H1 (cell line): ENCODE data around the gene NCKAP1. TPM values are rescaled to one million over a fixed set of nuclear protein-coding genes. Genes with fewer than 3 reads are reported as not detected.

Source experiments
- CTCF ChIA-PET: fragments of 300-600 bp; sonication (Branson Sonifier 250); formaldehyde crosslinking; loops from one replicate; lab custom pipeline; 2021; ENCODE audit not compliant: partially characterized antibody; lab: Charles Lee
- POLR2A ChIA-PET: fragments of 300-600 bp; sonication (Branson Sonifier 250); formaldehyde crosslinking; loops from one replicate; lab custom pipeline; 2021; ENCODE audit warnings: inconsistent platforms; ENCODE audit not compliant: partially characterized antibody; lab: Charles Lee
- DNase-seq, 2 experiments: peaks; one replicate each; pipeline versions ENCODE4 v3.0.0 to v3.0.0-alpha.2; 2010 to 2022; ENCODE audit warnings: low spot score in 2 of 2, low read depth in 1 of 2, mixed read lengths in 1 of 2
- FAIRE-seq: peaks from 2 replicates; lab custom pipeline; 2011; peaks lifted over from hg19 to GRCh38; lab: Jason Lieb, UNC
- H2AFZ ChIP-seq: 2 replicates; pipeline ENCODE4 v1.8.1; 2012; ENCODE audit warnings: low read length, inconsistent platforms
- H2AK5ac ChIP-seq: 2 replicates; pipeline ENCODE4 v1.6.1; 2013; ENCODE audit warnings: low read depth, low read length
- H2BK120ac ChIP-seq: replicated peaks from 2 replicates; pipeline ENCODE3; 2013; ENCODE audit warnings: low read depth, low read length, inconsistent platforms
- H2BK12ac ChIP-seq: 2 replicates; pipeline ENCODE4 v1.6.1; 2013; ENCODE audit warnings: low read depth, low read length
- H2BK15ac ChIP-seq: 2 replicates; pipeline ENCODE4 v1.6.1; 2013; ENCODE audit warnings: low read length
- H2BK20ac ChIP-seq: 2 replicates; pipeline ENCODE4 v1.6.1; 2013; ENCODE audit warnings: low read length
- H2BK5ac ChIP-seq: 2 replicates; pipeline ENCODE4 v1.6.1; 2013; ENCODE audit warnings: low read depth, low read length
- H3K14ac ChIP-seq: 2 replicates; pipeline ENCODE4 v1.6.1; 2013; ENCODE audit warnings: inconsistent platforms; ENCODE audit not compliant: insufficient read length
- H3K18ac ChIP-seq: 2 replicates; pipeline ENCODE4 v1.6.1; 2013; ENCODE audit warnings: low read length; ENCODE audit errors: extremely low read depth
- H3K23ac ChIP-seq: 2 replicates; pipeline ENCODE4 v1.6.1; 2013; ENCODE audit warnings: inconsistent platforms; ENCODE audit not compliant: insufficient read length
- H3K23me2 ChIP-seq: 2 replicates; pipeline ENCODE4 v1.6.1; 2013; ENCODE audit warnings: low read depth, low read length
- H3K27ac ChIP-seq: 2 replicates; pipeline ENCODE4 v1.6.1; 2011; ENCODE audit warnings: low read depth, low read length, inconsistent platforms
- H3K27me3 ChIP-seq, 4 experiments: replicated peaks in 1 of 4; 1 replicate in 1 of 4; 2 replicates in 3 of 4; pipeline versions ENCODE4 v1.6.1 to v1.8.1; 2011 to 2013; ENCODE audit warnings: low read length in 3 of 4, mild to moderate bottlenecking in 3 of 4, inconsistent platforms in 2 of 4, mixed read lengths in 2 of 4, moderate library complexity in 1 of 4; ENCODE audit not compliant: control insufficient read depth in 3 of 4, insufficient read depth in 3 of 4; ENCODE audit errors: extremely low read depth in 1 of 4
- H3K36me3 ChIP-seq, 4 experiments: 2 replicates each; pipeline versions ENCODE4 v1.6.1 to v1.8.1; 2011 to 2013; ENCODE audit warnings: mild to moderate bottlenecking in 4 of 4, low read length in 3 of 4, moderate library complexity in 2 of 4, control low read depth in 1 of 4, inconsistent platforms in 1 of 4; ENCODE audit not compliant: insufficient read depth in 4 of 4, control insufficient read depth in 2 of 4
- H3K4ac ChIP-seq: replicated peaks from 2 replicates; pipeline ENCODE3; 2013; ENCODE audit warnings: low read length, low read depth, mixed read lengths, inconsistent platforms; ENCODE audit not compliant: insufficient read length
- H3K4me1 ChIP-seq, 4 experiments: replicated peaks in 1 of 4; 1 replicate in 1 of 4; 2 replicates in 3 of 4; pipeline versions ENCODE4 v1.6.1 to v1.8.1; 2011 to 2013; ENCODE audit warnings: low read length in 3 of 4, inconsistent platforms in 2 of 4, mixed read lengths in 1 of 4; ENCODE audit not compliant: insufficient read depth in 4 of 4, control insufficient read depth in 3 of 4
- H3K4me2 ChIP-seq, 2 experiments: 2 replicates each; pipeline versions ENCODE4 v1.6.1 to v1.8.1; 2011 to 2013; ENCODE audit warnings: low read depth in 2 of 2, low read length in 2 of 2, control low read depth in 1 of 2, inconsistent platforms in 1 of 2, mild to moderate bottlenecking in 1 of 2; ENCODE audit not compliant: insufficient read depth in 1 of 2
- H3K4me3 ChIP-seq, 4 experiments: fragments of 200-600, 300-600 bp in 1 of 4; sonication (generic), shearing (Covaris generic), sonication (Bioruptor Twin) in 1 of 4; 2 replicates each; pipeline versions ENCODE4 v1.5.1 to v1.8.1; 2011 to 2016; ENCODE audit warnings: low read length in 4 of 4, low read depth in 3 of 4, control low read depth in 2 of 4, inconsistent platforms in 2 of 4, mild to moderate bottlenecking in 2 of 4, mixed read lengths in 1 of 4, moderate library complexity in 1 of 4; ENCODE audit not compliant: insufficient read depth in 2 of 4; ENCODE audit errors: extremely low read depth in 1 of 4
- H3K56ac ChIP-seq: replicated peaks from 2 replicates; pipeline ENCODE3; 2013; ENCODE audit warnings: low read depth, mild to moderate bottlenecking, mixed read lengths, low read length, inconsistent platforms; ENCODE audit not compliant: insufficient read length
- H3K79me1 ChIP-seq: 2 replicates; pipeline ENCODE4 v1.6.1; 2013; ENCODE audit warnings: low read depth, low read length, control low read depth
- H3K79me2 ChIP-seq, 2 experiments: 2 replicates each; pipeline versions ENCODE4 v1.6.1 to v1.8.1; 2012 to 2013; ENCODE audit warnings: low read length in 2 of 2, mild to moderate bottlenecking in 2 of 2, inconsistent platforms in 1 of 2; ENCODE audit not compliant: insufficient read depth in 2 of 2, control insufficient read depth in 1 of 2
- H3K9ac ChIP-seq, 4 experiments: replicated peaks in 1 of 4; 1 replicate in 1 of 4; 2 replicates in 3 of 4; pipeline versions ENCODE4 v1.6.1 to v1.8.1; 2011 to 2013; ENCODE audit warnings: low read depth in 3 of 4, low read length in 3 of 4, control low read depth in 2 of 4, mild to moderate bottlenecking in 2 of 4, moderate library complexity in 2 of 4, inconsistent platforms in 1 of 4; ENCODE audit errors: extremely low read depth in 1 of 4
- H3K9me3 ChIP-seq, 2 experiments: 2 replicates each; pipeline versions ENCODE4 v1.6.1 to v1.8.1; 2012 to 2013; ENCODE audit warnings: mild to moderate bottlenecking in 2 of 2, moderate library complexity in 2 of 2, control low read depth in 1 of 2, inconsistent platforms in 1 of 2, low read depth in 1 of 2, low read length in 1 of 2, mixed read lengths in 1 of 2; ENCODE audit not compliant: insufficient read depth in 2 of 2
- H4K20me1 ChIP-seq, 2 experiments: replicated peaks in 1 of 2; 2 replicates each; pipeline versions ENCODE3 to v1.8.1; 2011 to 2013; ENCODE audit warnings: inconsistent platforms in 2 of 2, low read length in 2 of 2, mild to moderate bottlenecking in 1 of 2; ENCODE audit not compliant: insufficient read depth in 2 of 2, control insufficient read depth in 1 of 2
- H4K5ac ChIP-seq: 2 replicates; pipeline ENCODE4 v1.6.1; 2013; ENCODE audit warnings: low read length, low read depth, mixed read lengths, inconsistent platforms; ENCODE audit not compliant: insufficient read length
- H4K8ac ChIP-seq: 2 replicates; pipeline ENCODE4 v1.8.0; 2013; ENCODE audit warnings: mild to moderate bottlenecking, moderate library complexity, low read length, inconsistent platforms; ENCODE audit not compliant: insufficient read depth; ENCODE audit errors: extremely low read depth
- H4K91ac ChIP-seq: replicated peaks from 2 replicates; pipeline ENCODE3; 2013; ENCODE audit warnings: low read length, mixed read lengths, inconsistent platforms; ENCODE audit not compliant: insufficient read length
- ASH2L ChIP-seq: fragments of 200-600, 300-600 bp; sonication (generic); IDR thresholded peaks from one replicate; pipeline ENCODE4 v1.7.1; 2017; ENCODE audit warnings: low read length
- BACH1 ChIP-seq: IDR thresholded peaks from 2 replicates; pipeline ENCODE4 v1.6.1; 2012; ENCODE audit warnings: low read length, improper control_type of control experiment
- KDM5A ChIP-seq: fragments of 200-600 bp; IDR thresholded peaks from 2 replicates; pipeline ENCODE4 v1.7.1; 2012; ENCODE audit warnings: mild to moderate bottlenecking, low read length, inconsistent platforms, mixed read lengths
- POLR2A ChIP-seq, 2 experiments: IDR thresholded peaks; 1 replicate in 1 of 2; 2 replicates in 1 of 2; pipeline ENCODE4 v1.6.1; 2011; ENCODE audit warnings: low read depth in 2 of 2, low read length in 2 of 2, mild to moderate bottlenecking in 2 of 2; ENCODE audit errors: control extremely low read depth in 1 of 2
- RNF2 ChIP-seq: fragments of 200-900, 300-1000 bp; sonication (generic); IDR thresholded peaks from 2 replicates; pipeline ENCODE4 v1.7.1; 2016; ENCODE audit warnings: borderline replicate concordance, low read depth, mild to moderate bottlenecking, antibody characterized with exemption, low read length; ENCODE audit not compliant: poor library complexity, severe bottlenecking; ENCODE audit errors: missing control alignments
- SIN3A ChIP-seq, 2 experiments: IDR thresholded peaks in 1 of 2; conservative IDR thresholded peaks in 1 of 2; 2 replicates each; pipeline ENCODE4 v1.6.1; 2011 to 2012; ENCODE audit warnings: low read length in 2 of 2, improper control_type of control experiment in 1 of 2, low read depth in 1 of 2, mild to moderate bottlenecking in 1 of 2
- TAF7 ChIP-seq: optimal IDR thresholded peaks from 2 replicates; pipeline ENCODE3; 2011; ENCODE audit warnings: low read depth, mild to moderate bottlenecking, inconsistent platforms, low read length, moderate library complexity, borderline replicate concordance
- WGBS, 2 experiments: shearing (Covaris generic) in 1 of 2; methylation state at CpG; one replicate each; pipeline versions ENCODE4 v1.1.6 to v1.1.7; 2013 to 2015; ENCODE audit warnings: low lambda C conversion rate in 2 of 2, mixed read lengths in 2 of 2, inconsistent platforms in 1 of 2, low coverage in 1 of 2, missing lambda C conversion rate in 1 of 2; ENCODE audit not compliant: insufficient replicate concordance in 2 of 2, insufficient coverage in 1 of 2, insufficient read length in 1 of 2; ENCODE audit errors: extremely low coverage in 1 of 2, missing lambda C conversion rate in 1 of 2; 5-methylcytosine and 5-hydroxymethylcytosine counted together
- polyA plus RNA-seq, 7 experiments: library from polyadenylated mRNA; depleted of rRNA in 3 of 7; stranded (reverse) in 5 of 7; unstranded in 2 of 7; fragments of >200 nt in 5 of 7; fragments of 200-250 nt in 2 of 7; gene quantifications; 1 replicate in 5 of 7; 2 replicates in 1 of 7; 4 replicates in 1 of 7; pipeline versions ENCODE4 v1.2.1 to v1.2.3, GENCODE V29; 2011 to 2013; ENCODE audit warnings: missing spikeins in 2 of 7, mixed read lengths in 2 of 7
- total RNA-seq: library from RNA; stranded (reverse); fragmentation: NEBNext Ultra II Directional; extraction: Animal tissue kit (Norgen Biotek cat#: 25700); gene quantifications from 2 replicates; pipeline ENCODE4 v1.2.1, GENCODE V29; 2021
- TF ChIP-seq, protein P1 (sequence below): IDR thresholded peaks from 2 replicates; pipeline ENCODE4 v1.6.1; 2012; ENCODE audit warnings: low read length, inconsistent platforms

NCKAP1 gene
- total and polyA plus RNA-seq, 2 of the 8 experiments (the other 6 are each of a cell fraction or from before 2014, with no cell fraction given) = 90.8 to 173 TPM

DNA sequence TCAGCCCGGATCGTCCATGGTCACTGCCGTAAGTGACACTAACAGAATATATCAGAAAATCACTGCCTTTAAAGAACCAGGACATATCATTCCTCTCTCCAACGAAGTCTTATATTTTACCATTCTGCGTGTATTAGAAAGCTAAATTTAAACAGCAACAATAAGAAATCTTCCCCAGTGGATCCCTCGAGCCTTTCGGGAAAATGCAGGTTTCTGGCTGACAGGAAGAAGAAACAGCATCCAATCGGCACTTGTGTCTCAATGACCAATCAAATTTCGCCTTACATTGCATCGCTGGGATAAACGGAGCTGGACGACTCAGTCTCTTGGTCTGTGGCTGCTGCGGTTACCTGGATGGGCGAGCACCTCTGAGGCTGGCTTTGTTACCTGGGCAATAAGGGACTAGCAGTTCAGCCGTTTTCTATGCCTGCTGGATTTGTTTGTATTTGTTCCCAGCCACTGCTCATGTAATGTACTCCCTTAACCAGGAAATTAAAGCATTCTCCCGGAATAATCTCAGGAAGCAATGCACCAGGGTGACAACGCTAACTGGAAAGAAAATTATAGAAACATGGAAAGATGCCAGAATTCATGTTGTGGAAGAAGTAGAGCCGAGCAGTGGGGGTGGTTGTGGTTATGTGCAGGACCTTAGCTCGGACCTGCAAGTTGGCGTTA is 40.3 kb upstream of the NCKAP1 start, which contains the start of gene DUSP19:
DUSP19 (plus strand) TSS at position 284 of the 675 bp plus-strand sequence; CDS start at position 471, 187 bp downstream.
- CTCF ChIA-PET = interaction anchor here (0.6 to 4.7 kb wide), 7 partner anchors 9 to 46 kb away, joined by 3 to 30 read pairs (median 3); partner anchors contain the start of genes NCKAP1 and NUP35
- TF ChIP-seq TAF7 (peak; percentile 63), SIN3A (conservative IDR thresholded peaks at IDR 0.05 in 1 of 2, IDR thresholded peaks at IDR 0.05 in 1 of 2; ENCODE audit: low read depth in 1 of 2, low read length in 2 of 2) (peak; percentile 45 to 87; a peak in 2 of 4 replicates), POLR2A (IDR thresholded peaks at IDR 0.05; ENCODE audit: control extremely low read depth in 1 of 2, low read depth in 2 of 2, low read length in 2 of 2) (peak; percentile 25 to 93), RNF2 (no peak), KDM5A (no peak), BACH1 (no peak), ASH2L (peak; percentile 86)
- TF ChIP-seq, protein P1, sequence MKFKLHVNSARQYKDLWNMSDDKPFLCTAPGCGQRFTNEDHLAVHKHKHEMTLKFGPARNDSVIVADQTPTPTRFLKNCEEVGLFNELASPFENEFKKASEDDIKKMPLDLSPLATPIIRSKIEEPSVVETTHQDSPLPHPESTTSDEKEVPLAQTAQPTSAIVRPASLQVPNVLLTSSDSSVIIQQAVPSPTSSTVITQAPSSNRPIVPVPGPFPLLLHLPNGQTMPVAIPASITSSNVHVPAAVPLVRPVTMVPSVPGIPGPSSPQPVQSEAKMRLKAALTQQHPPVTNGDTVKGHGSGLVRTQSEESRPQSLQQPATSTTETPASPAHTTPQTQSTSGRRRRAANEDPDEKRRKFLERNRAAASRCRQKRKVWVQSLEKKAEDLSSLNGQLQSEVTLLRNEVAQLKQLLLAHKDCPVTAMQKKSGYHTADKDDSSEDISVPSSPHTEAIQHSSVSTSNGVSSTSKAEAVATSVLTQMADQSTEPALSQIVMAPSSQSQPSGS = 0 out of 2 replicates have a peak, but pooled peaks have one; percentile 68

More for the DNA sequence above, 40.3 kb upstream of the NCKAP1 start, which contains the start of gene DUSP19:
- peak within 1 kb of the TSS; percentile 33 to 72 (median 65) for H3K4me3 ChIP-seq
- no peak within 1 kb of the TSS for H2BK120ac ChIP-seq
- no peaks in the 10 kb centered on the region for H3K36me3 ChIP-seq
- H2BK15ac ChIP-seq = no peak within 1 kb of the TSS; the same call in 1 of the 2 replicates
- DNase-seq (peak; percentile 94 to 99), FAIRE-seq (peak; percentile 100)
- WGBS, 2 experiments = 13% methylated on average over 20 of the region's 20 CpGs; no CpG with 5 or more reads in 1 of the 2 experiments
- peak within 1 kb of the TSS; percentile 20 for H4K91ac ChIP-seq
- peak within 1 kb of the TSS; percentile 22 for H4K5ac ChIP-seq
- no peak within 1 kb of the TSS; the same call in 1 of the 2 replicates for H2BK20ac ChIP-seq
- H3K4me1 ChIP-seq = peaks cover 0 to 10% (median 4%) of the 10 kb centered on the region in 4 experiments; a peak in 5 of 7 replicates
- H2AFZ ChIP-seq = peak within 1 kb of the TSS; percentile 96
- no peak within 1 kb of the TSS for H2AK5ac ChIP-seq
- no peak within 1 kb of the TSS for H3K23ac ChIP-seq
- H4K20me1 ChIP-seq = no peaks in the 10 kb centered on the region
- no peak within 1 kb of the TSS for H3K4ac ChIP-seq
- peak within 1 kb of the TSS; percentile 78 to 84 for H3K4me2 ChIP-seq
- peak within 1 kb of the TSS; percentile 36; the same call in 1 of the 2 replicates for H2BK5ac ChIP-seq
- H3K27ac ChIP-seq = peak within 1 kb of the TSS; percentile 48; the same call in 1 of the 2 replicates
- peaks cover 6% of the 10 kb centered on the region for H3K23me2 ChIP-seq
- H3K18ac ChIP-seq = 0 out of 2 replicates have a peak within 1 kb of the TSS, but pooled peaks have one; percentile 19
- H2BK12ac ChIP-seq = no peak within 1 kb of the TSS
- no peak within 1 kb of the TSS; the same call in 1 of the 2 replicates for H4K8ac ChIP-seq
- H3K14ac ChIP-seq = no peak within 1 kb of the TSS
- no peaks in the 10 kb centered on the region for H3K79me2 ChIP-seq
- POLR2A ChIA-PET = interaction anchor here (0.6 to 1.6 kb wide), 7 partner anchors 9 to 130 kb away, joined by 3 to 9 read pairs (median 4); partner anchors contain the start of gene NUP35
- H3K9me3 ChIP-seq = no peaks in the 10 kb centered on the region
- peak within 1 kb of the TSS in 3 of 4 experiments; percentile 9 to 58 (median 15); a peak in 3 of 7 replicates for H3K9ac ChIP-seq
- peak within 1 kb of the TSS; percentile 49 for H3K56ac ChIP-seq
- H3K79me1 ChIP-seq = no peaks in the 10 kb centered on the region; the same call in 1 of the 2 replicates
- H3K27me3 ChIP-seq = no peaks in the 10 kb centered on the region
